ENCODE measurements around the gene GRIP2.

Gene GRIP2

GRCh38 chr3:14562121-14562890, 22.2 kb upstream of the GRIP2 start:
- TF ChIP-seq REST (IDR thresholded peaks at IDR 0.05; ENCODE audit: insufficient read depth in 1 of 2, low read depth in 2 of 2, low read length in 2 of 2) (no peak), POLR2AphosphoS5 (IDR thresholded peaks at IDR 0.05; ENCODE audit: low read depth, low read length) (no peak), FOXP2 (optimal IDR thresholded peaks at IDR 0.05; ENCODE audit: borderline replicate concordance, extremely low read depth, extremely low read length, insufficient read depth) (no peak), TAF1 (IDR thresholded peaks at IDR 0.05; ENCODE audit: borderline replicate concordance, insufficient read depth, low read length) (no peak), SIN3A (IDR thresholded peaks at IDR 0.05; ENCODE audit: borderline replicate concordance, insufficient read depth, low read length) (no peak)

GRCh38 chr3:14561051-14561960, 21.2 kb upstream of the GRIP2 start:
- TF ChIP-seq FOXP2 (optimal IDR thresholded peaks at IDR 0.05; ENCODE audit: borderline replicate concordance, extremely low read depth, extremely low read length, insufficient read depth) (no peak), POLR2AphosphoS5 (IDR thresholded peaks at IDR 0.05; ENCODE audit: low read depth, low read length) (no peak), SIN3A (IDR thresholded peaks at IDR 0.05; ENCODE audit: borderline replicate concordance, insufficient read depth, low read length) (no peak), REST (IDR thresholded peaks at IDR 0.05; ENCODE audit: insufficient read depth in 1 of 2, low read depth in 2 of 2, low read length in 2 of 2) (no peak), TAF1 (IDR thresholded peaks at IDR 0.05; ENCODE audit: borderline replicate concordance, insufficient read depth, low read length) (no peak)

- TF ChIP-seq SIN3A (IDR thresholded peaks at IDR 0.05; ENCODE audit: borderline replicate concordance, insufficient read depth, low read length) (no peak), REST (IDR thresholded peaks at IDR 0.05; ENCODE audit: insufficient read depth in 1 of 2, low read depth in 2 of 2, low read length in 2 of 2) (no peak), TAF1 (IDR thresholded peaks at IDR 0.05; ENCODE audit: borderline replicate concordance, insufficient read depth, low read length) (no peak), FOXP2 (optimal IDR thresholded peaks at IDR 0.05; ENCODE audit: borderline replicate concordance, extremely low read depth, extremely low read length, insufficient read depth) (no peak), POLR2AphosphoS5 (IDR thresholded peaks at IDR 0.05; ENCODE audit: low read depth, low read length) (no peak)
Observed at GRCh38 chr3:14560110-14560509, 20.0 kb upstream of the GRIP2 start.

- TF ChIP-seq REST (IDR thresholded peaks at IDR 0.05; ENCODE audit: insufficient read depth in 1 of 2, low read depth in 2 of 2, low read length in 2 of 2), result no peak
- no peak for TF ChIP-seq TAF1 (IDR thresholded peaks at IDR 0.05; ENCODE audit: borderline replicate concordance, insufficient read depth, low read length)
- no peak for TF ChIP-seq SIN3A (IDR thresholded peaks at IDR 0.05; ENCODE audit: borderline replicate concordance, insufficient read depth, low read length)
Observed at GRCh38 chr3:14558029-14558428, 17.9 kb upstream of the GRIP2 start.

Data from PFSK-1 (cell line).